ENCODE measurements around the gene RALY. TPM values are rescaled to one million over a fixed set of nuclear protein-coding genes. Genes with fewer than 3 reads are reported as not detected.

Gene RALY
- total and polyA plus RNA-seq, 10 of the 15 experiments (the other 5 are each of a cell fraction or from before 2014, with no cell fraction given), result 1.2 to 246 (median 137) TPM

GRCh38 chr20:34049897-34050695, 56.4 kb downstream of the RALY start:
- H4K20me1 ChIP-seq (ENCODE audit: control insufficient read depth, insufficient read depth), result peaks cover 7% of the 10 kb centered on the region
- peaks cover 2% of the 10 kb centered on the region in 2 experiments; a peak in 3 of 4 replicates for H3K36me3 ChIP-seq (ENCODE audit: control insufficient read depth in 2 of 2, insufficient read depth in 2 of 2, low read length in 1 of 2)
- ATAC-seq (no peak), DNase-seq (ENCODE audit: low read depth, low spot score) (no peak), FAIRE-seq (no peak)
- ChIA-PET RAD21 (ENCODE audit: unreplicated experiment) (no interaction called here), POLR2A (no interaction called here), CTCF (interaction anchor here (0.7 kb wide), 1 partner anchor 28 kb away, joined by 3 read pairs; no protein-coding TSS in a partner anchor), SMC1A (ENCODE audit: uncharacterized antibody, unreplicated experiment) (interaction anchor here (1.0 kb wide), 2 partner anchors 59 to 187 kb away, joined by 3 read pairs; no protein-coding TSS in a partner anchor)
- no peak overlapping the region for H2AFZ ChIP-seq (ENCODE audit: control insufficient read depth, low read depth, low read length)
- H3K4me2 ChIP-seq (ENCODE audit: control insufficient read depth, insufficient read depth), result no peak overlapping the region
- H3K27me3 ChIP-seq (replicated peaks in 1 of 2; ENCODE audit: control insufficient read depth in 2 of 2, insufficient read depth in 2 of 2, low read length in 1 of 2), result no peaks in the 10 kb centered on the region
- peaks cover 48% of the 10 kb centered on the region for H3K79me2 ChIP-seq (ENCODE audit: control insufficient read depth, insufficient read depth, low read length)
- intact Hi-C loops (cut with micrococcal nuclease; ENCODE audit: unreplicated experiment), result no loop called here
- H3K4me3 ChIP-seq, result no peak overlapping the region
- in situ Hi-C loops (cut with MboI), result no loop called here
- H3K27ac ChIP-seq (ENCODE audit: control insufficient read depth, insufficient read depth), result no peak overlapping the region
- BruUV-seq (replicated peaks), result no TSS peak
- no peaks in the 10 kb centered on the region for H3K4me1 ChIP-seq (ENCODE audit: control insufficient read depth, insufficient read depth, low read length)
- 76% methylated on average over 4 of the region's 4 CpGs for WGBS (ENCODE audit: insufficient coverage, insufficient replicate concordance, low lambda C conversion rate, missing lambda C conversion rate)
- no peak overlapping the region for H3K9ac ChIP-seq (ENCODE audit: control insufficient read depth, insufficient read depth, low read length)
- H3K9me3 ChIP-seq (replicated peaks; ENCODE audit: control insufficient read depth, insufficient read depth, low read length), result no peaks in the 10 kb centered on the region
- no peak for TF ChIP-seq NFXL1 (IDR thresholded peaks at IDR 0.05; ENCODE audit: borderline replicate concordance)
- no peak for TF ChIP-seq KLF5 (IDR thresholded peaks at IDR 0.05; ENCODE audit: partially characterized antibody)
- TF ChIP-seq SKIL (IDR thresholded peaks at IDR 0.05; ENCODE audit: low read depth, poor library complexity, severe bottlenecking), result no peak
- no peak for TF ChIP-seq PKNOX1 (IDR thresholded peaks at IDR 0.05)
- no peak for TF ChIP-seq ZNF24 (IDR thresholded peaks at IDR 0.05)
- TF ChIP-seq RAD51 (IDR thresholded peaks at IDR 0.05), result no peak
- no peak for TF ChIP-seq ZBTB4 (CRISPR knock-in tag; IDR thresholded peaks at IDR 0.05)
- TF ChIP-seq TARDBP (IDR thresholded peaks at IDR 0.05; ENCODE audit: borderline replicate concordance), result no peak
- no peak for TF ChIP-seq BMI1 (IDR thresholded peaks at IDR 0.05; ENCODE audit: borderline replicate concordance)
- no peak for TF ChIP-seq NBN (IDR thresholded peaks at IDR 0.05)
- TF ChIP-seq MLLT1 (IDR thresholded peaks at IDR 0.05), result no peak
- no peak for TF ChIP-seq BCL3 (IDR thresholded peaks at IDR 0.05; ENCODE audit: borderline replicate concordance, insufficient read depth, low read depth, low read length, poor library complexity, severe bottlenecking)
- no peak for TF ChIP-seq IRF4 (IDR thresholded peaks at IDR 0.05; ENCODE audit: low read depth, low read length)

Data from GM12878 (cell line).